Activated B cell treated with CpG ODN at 0.5 μM for 24 hours (primary cell): ENCODE results near the gene SLK. TPM values are rescaled to one million over a fixed set of nuclear protein-coding genes. Genes with fewer than 3 reads are reported as not detected.
A peak's percentile ranks its signal among the peaks of the same experiment; 100 is the strongest.

Experiments used
- ATAC-seq: fragments of 200-7000 bp; cut with Tn5 transposase; one replicate; pipeline ENCODE4 v1.10.0; 2021; ENCODE audit warnings: low read depth, mild to moderate bottlenecking, moderate library complexity
- CTCF ChIA-PET: fragments of 350-600 bp; sonication (Branson Sonifier 250); formaldehyde crosslinking; loops from one replicate; lab custom pipeline; 2021; ENCODE audit warnings: antibody characterized with exemption; lab: Charles Lee
- POLR2A ChIA-PET: fragments of 350-600 bp; sonication (Branson Sonifier 250); formaldehyde crosslinking; loops from one replicate; lab custom pipeline; 2021; ENCODE audit warnings: antibody characterized with exemption; lab: Charles Lee
- DNase-seq: peaks from one replicate; pipeline ENCODE4 v3.0.0; 2022
- H3K27ac Mint-ChIP-seq: one replicate; pipeline ENCODE4 v1.8.0; 2020; ENCODE audit warnings: mixed read lengths
- H3K27me3 Mint-ChIP-seq: one replicate; pipeline ENCODE4 v1.8.0; 2021; ENCODE audit warnings: mixed read lengths
- H3K36me3 Mint-ChIP-seq: one replicate; pipeline ENCODE4 v1.8.0; 2021; ENCODE audit warnings: low read depth, mixed read lengths
- H3K4me1 Mint-ChIP-seq: one replicate; pipeline ENCODE4 v1.8.0; 2021; ENCODE audit warnings: mixed read lengths
- H3K4me3 Mint-ChIP-seq: one replicate; pipeline ENCODE4 v1.8.0; 2020; ENCODE audit warnings: mild to moderate bottlenecking, mixed read lengths
- H3K9me3 Mint-ChIP-seq: one replicate; pipeline ENCODE4 v1.8.0; 2020; ENCODE audit warnings: mixed read lengths
- CTCF ChIP-seq: fragments of 200-600 bp; IDR thresholded peaks from one replicate; pipeline ENCODE4 v1.8.0; 2022; ENCODE audit warnings: antibody characterized with exemption, mild to moderate bottlenecking
- intact Hi-C: fragments of 100-400 bp; cut with micrococcal nuclease; formaldehyde crosslinking; loops from one replicate; pipeline ENCODE4 v1.15.1; 2024
- total RNA-seq: library from RNA; stranded (reverse); gene quantifications from 2 replicates; pipeline ENCODE4 v1.2.3, GENCODE V29; 2022

Gene SLK
- total RNA-seq, 1 donor from 2014 or later, result 14.0 TPM

- Mint-ChIP-seq H3K9me3 (no peaks in the 10 kb centered on the region), H3K4me1 (no peaks in the 10 kb centered on the region), H3K27ac (no peak overlapping the region), H3K27me3 (peaks cover 12% of the 10 kb centered on the region), H3K36me3 (no peaks in the 10 kb centered on the region), H3K4me3 (no peak overlapping the region)
- DNase-seq (no peak), ATAC-seq (no peak)
- no peak for TF ChIP-seq CTCF
- ChIA-PET CTCF (no interaction called here), POLR2A (no interaction called here)
- intact Hi-C loops, result no loop called here
Observed at GRCh38 chr10:103960103-103960502, 6.8 kb upstream of the SLK start.

- ATAC-seq, result peak; percentile 41
- Mint-ChIP-seq H3K27me3 (no peaks in the 10 kb centered on the region), H3K27ac (peak overlapping the region; percentile 83), H3K4me1 (peaks cover 46% of the 10 kb centered on the region), H3K36me3 (peaks cover 11% of the 10 kb centered on the region), H3K4me3 (peak overlapping the region; percentile 95), H3K9me3 (no peaks in the 10 kb centered on the region)
- ChIA-PET POLR2A (interaction anchor here (1.3 to 3.0 kb wide), 3 partner anchors 15 to 154 kb away, joined by 3 to 28 read pairs (median 4); partner anchors contain the start of gene SFR1), CTCF (interaction anchor here (1.0 kb wide), 1 partner anchor 80 kb away, joined by 3 read pairs; no protein-coding TSS in a partner anchor)
- no peak for TF ChIP-seq CTCF
- intact Hi-C loops, result loop anchor here (1.0 to 5.0 kb wide), 6 partner anchors 15 to 385 kb away; partner anchors contain the start of genes GSTO2 and STN1
- no peak for DNase-seq
Observed at GRCh38 chr10:103967448-103968071, 620 bp downstream of the SLK start.

- no peak overlapping the region for H3K27ac Mint-ChIP-seq
- CTCF ChIA-PET, result interaction anchor here (0.6 to 1.3 kb wide), 3 partner anchors 81 to 283 kb away, joined by 3 read pairs; no protein-coding TSS in a partner anchor
Observed at GRCh38 chr10:103968441-103969391, 1.8 kb downstream of the SLK start.

GRCh38 chr10:103969436-103969835 lies 2.5 kb downstream of the SLK start:
- CTCF ChIA-PET, result interaction anchor here (1.0 to 1.3 kb wide), 2 partner anchors 151 to 283 kb away, joined by 3 read pairs; no protein-coding TSS in a partner anchor
- intact Hi-C loops, result loop anchor here (2.0 to 5.0 kb wide), 3 partner anchors 13 to 387 kb away; partner anchors contain the start of gene GSTO2
- no peaks in the 10 kb centered on the region for H3K27me3 Mint-ChIP-seq
- TF ChIP-seq CTCF, result no peak
- peak overlapping the region; percentile 95 for H3K4me3 Mint-ChIP-seq
- no peaks in the 10 kb centered on the region for H3K9me3 Mint-ChIP-seq
- POLR2A ChIA-PET, result interaction anchor here (1.0 to 1.6 kb wide), 2 partner anchors 51 to 152 kb away, joined by 3 to 11 read pairs; partner anchors contain the start of genes SFR1 and STN1
- DNase-seq (no peak), ATAC-seq (no peak)
- H3K27ac Mint-ChIP-seq, result no peak overlapping the region
- H3K36me3 Mint-ChIP-seq, result peaks cover 14% of the 10 kb centered on the region
- H3K4me1 Mint-ChIP-seq, result peaks cover 56% of the 10 kb centered on the region

More at GRCh38 chr10:103968441-103969391, 1.8 kb downstream of the SLK start:
- POLR2A ChIA-PET, result interaction anchor here (1.0 to 3.0 kb wide), 5 partner anchors 14 to 153 kb away, joined by 3 to 28 read pairs (median 4); partner anchors contain the start of genes SFR1 and STN1
- ATAC-seq (no peak), DNase-seq (no peak)
- TF ChIP-seq CTCF, result no peak
- no peaks in the 10 kb centered on the region for H3K9me3 Mint-ChIP-seq
- H3K4me1 Mint-ChIP-seq, result peaks cover 52% of the 10 kb centered on the region
- peak overlapping the region; percentile 95 for H3K4me3 Mint-ChIP-seq
- intact Hi-C loops, result loop anchor here (2.0 to 5.0 kb wide), 3 partner anchors 14 to 386 kb away; partner anchors contain the start of gene GSTO2
- H3K36me3 Mint-ChIP-seq, result peaks cover 14% of the 10 kb centered on the region
- no peaks in the 10 kb centered on the region for H3K27me3 Mint-ChIP-seq
